ENCODE results near the gene SCYL1.
A peak's percentile ranks its signal among the peaks of the same experiment; 100 is the strongest.

The SCYL1 gene

DNA sequence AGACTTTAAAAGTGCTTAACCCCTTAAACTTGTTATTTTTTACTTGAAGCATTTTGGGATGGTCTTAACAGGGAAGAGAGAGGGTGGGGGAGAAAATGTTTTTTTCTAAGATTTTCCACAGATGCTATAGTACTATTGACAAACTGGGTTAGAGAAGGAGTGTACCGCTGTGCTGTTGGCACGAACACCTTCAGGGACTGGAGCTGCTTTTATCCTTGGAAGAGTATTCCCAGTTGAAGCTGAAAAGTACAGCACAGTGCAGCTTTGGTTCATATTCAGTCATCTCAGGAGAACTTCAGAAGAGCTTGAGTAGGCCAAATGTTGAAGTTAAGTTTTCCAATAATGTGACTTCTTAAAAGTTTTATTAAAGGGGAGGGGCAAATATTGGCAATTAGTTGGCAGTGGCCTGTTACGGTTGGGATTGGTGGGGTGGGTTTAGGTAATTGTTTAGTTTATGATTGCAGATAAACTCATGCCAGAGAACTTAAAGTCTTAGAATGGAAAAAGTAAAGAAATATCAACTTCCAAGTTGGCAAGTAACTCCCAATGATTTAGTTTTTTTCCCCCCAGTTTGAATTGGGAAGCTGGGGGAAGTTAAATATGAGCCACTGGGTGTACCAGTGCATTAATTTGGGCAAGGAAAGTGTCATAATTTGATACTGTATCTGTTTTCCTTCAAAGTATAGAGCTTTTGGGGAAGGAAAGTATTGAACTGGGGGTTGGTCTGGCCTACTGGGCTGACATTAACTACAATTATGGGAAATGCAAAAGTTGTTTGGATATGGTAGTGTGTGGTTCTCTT is 23.2 kb upstream of the SCYL1 start:
- H3K27ac ChIP-seq (ENCODE audit: low read length): peak overlapping the region; percentile 100
- H3K36me3 ChIP-seq (ENCODE audit: control insufficient read depth in 2 of 2, insufficient read depth in 2 of 2, low read length in 2 of 2): peaks cover 49 to 63% of the 10 kb centered on the region in 2 donors
- H3K4me1 ChIP-seq (ENCODE audit: control insufficient read depth, insufficient read depth, low read length): peaks cover 33% of the 10 kb centered on the region
- H3K9ac ChIP-seq (ENCODE audit: low read length in 2 of 2): peak overlapping the region; percentile 98 to 99
- peak overlapping the region; percentile 91 to 97 for H3K4me3 ChIP-seq (ENCODE audit: low read length in 2 of 2)
- H3K9me3 ChIP-seq (ENCODE audit: control insufficient read depth in 2 of 2, low read length in 2 of 2): no peaks in the 10 kb centered on the region
- H3K27me3 ChIP-seq (ENCODE audit: control insufficient read depth in 1 of 2, insufficient read depth in 2 of 2, low read length in 2 of 2): no peaks in the 10 kb centered on the region

DNA sequence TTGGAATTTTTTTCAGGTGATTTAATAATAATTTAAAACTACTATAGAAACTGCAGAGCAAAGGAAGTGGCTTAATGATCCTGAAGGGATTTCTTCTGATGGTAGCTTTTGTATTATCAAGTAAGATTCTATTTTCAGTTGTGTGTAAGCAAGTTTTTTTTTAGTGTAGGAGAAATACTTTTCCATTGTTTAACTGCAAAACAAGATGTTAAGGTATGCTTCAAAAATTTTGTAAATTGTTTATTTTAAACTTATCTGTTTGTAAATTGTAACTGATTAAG is 22.7 kb upstream of the SCYL1 start:
- no peaks in the 10 kb centered on the region for H3K27me3 ChIP-seq (ENCODE audit: control insufficient read depth in 1 of 2, insufficient read depth in 2 of 2, low read length in 2 of 2)
- peak overlapping the region; percentile 100 for H3K27ac ChIP-seq (ENCODE audit: low read length)
- H3K36me3 ChIP-seq (ENCODE audit: control insufficient read depth in 2 of 2, insufficient read depth in 2 of 2, low read length in 2 of 2): peaks cover 49 to 63% of the 10 kb centered on the region in 2 donors

DNA sequence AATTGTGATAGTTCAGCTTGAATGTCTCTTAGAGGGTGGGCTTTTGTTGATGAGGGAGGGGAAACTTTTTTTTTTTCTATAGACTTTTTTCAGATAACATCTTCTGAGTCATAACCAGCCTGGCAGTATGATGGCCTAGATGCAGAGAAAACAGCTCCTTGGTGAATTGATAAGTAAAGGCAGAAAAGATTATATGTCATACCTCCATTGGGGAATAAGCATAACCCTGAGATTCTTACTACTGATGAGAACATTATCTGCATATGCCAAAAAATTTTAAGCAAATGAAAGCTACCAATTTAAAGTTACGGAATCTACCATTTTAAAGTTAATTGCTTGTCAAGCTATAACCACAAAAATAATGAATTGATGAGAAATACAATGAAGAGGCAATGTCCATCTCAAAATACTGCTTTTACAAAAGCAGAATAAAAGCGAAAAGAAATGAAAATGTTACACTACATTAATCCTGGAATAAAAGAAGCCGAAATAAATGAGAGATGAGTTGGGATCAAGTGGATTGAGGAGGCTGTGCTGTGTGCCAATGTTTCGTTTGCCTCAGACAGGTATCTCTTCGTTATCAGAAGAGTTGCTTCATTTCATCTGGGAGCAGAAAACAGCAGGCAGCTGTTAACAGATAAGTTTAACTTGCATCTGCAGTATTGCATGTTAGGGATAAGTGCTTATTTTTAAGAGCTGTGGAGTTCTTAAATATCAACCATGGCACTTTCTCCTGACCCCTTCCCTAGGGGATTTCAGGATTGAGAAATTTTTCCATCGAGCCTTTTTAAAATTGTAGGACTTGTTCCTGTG is 22.1 kb upstream of the SCYL1 start:
- Histone ChIP-seq H3K27ac (ENCODE audit: low read length) (peak overlapping the region; percentile 100), H3K4me1 (ENCODE audit: control insufficient read depth, insufficient read depth, low read length) (peaks cover 33% of the 10 kb centered on the region), H3K36me3 (ENCODE audit: control insufficient read depth in 2 of 2, insufficient read depth in 2 of 2, low read length in 2 of 2) (peaks cover 49 to 63% of the 10 kb centered on the region in 2 donors)

More for the DNA sequence above, 22.7 kb upstream of the SCYL1 start:
- no peaks in the 10 kb centered on the region for H3K9me3 ChIP-seq (ENCODE audit: control insufficient read depth in 2 of 2, low read length in 2 of 2)
- peak overlapping the region; percentile 91 to 97 for H3K4me3 ChIP-seq (ENCODE audit: low read length in 2 of 2)
- H3K9ac ChIP-seq (ENCODE audit: low read length in 2 of 2): peak overlapping the region; percentile 98 to 99
- H3K4me1 ChIP-seq (ENCODE audit: control insufficient read depth, insufficient read depth, low read length): peaks cover 33% of the 10 kb centered on the region

DNA sequence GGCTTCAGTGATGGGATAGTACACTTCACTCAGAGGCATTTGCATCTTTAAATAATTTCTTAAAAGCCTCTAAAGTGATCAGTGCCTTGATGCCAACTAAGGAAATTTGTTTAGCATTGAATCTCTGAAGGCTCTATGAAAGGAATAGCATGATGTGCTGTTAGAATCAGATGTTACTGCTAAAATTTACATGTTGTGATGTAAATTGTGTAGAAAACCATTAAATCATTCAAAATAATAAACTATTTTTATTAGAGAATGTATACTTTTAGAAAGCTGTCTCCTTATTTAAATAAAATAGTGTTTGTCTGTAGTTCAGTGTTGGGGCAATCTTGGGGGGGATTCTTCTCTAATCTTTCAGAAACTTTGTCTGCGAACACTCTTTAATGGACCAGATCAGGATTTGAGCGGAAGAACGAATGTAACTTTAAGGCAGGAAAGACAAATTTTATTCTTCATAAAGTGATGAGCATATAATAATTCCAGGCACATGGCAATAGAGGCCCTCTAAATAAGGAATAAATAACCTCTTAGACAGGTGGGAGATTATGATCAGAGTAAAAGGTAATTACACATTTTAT is 21.4 kb upstream of the SCYL1 start:
- Histone ChIP-seq H3K27me3 (ENCODE audit: control insufficient read depth in 1 of 2, insufficient read depth in 2 of 2, low read length in 2 of 2) (no peaks in the 10 kb centered on the region), H3K27ac (ENCODE audit: low read length) (peak overlapping the region; percentile 100), H3K9ac (ENCODE audit: low read length in 2 of 2) (peak overlapping the region; percentile 98 to 99), H3K36me3 (ENCODE audit: control insufficient read depth in 2 of 2, insufficient read depth in 2 of 2, low read length in 2 of 2) (peaks cover 49 to 63% of the 10 kb centered on the region in 2 donors), H3K4me3 (ENCODE audit: low read length in 2 of 2) (peak overlapping the region; percentile 91 to 97), H3K4me1 (ENCODE audit: control insufficient read depth, insufficient read depth, low read length) (peaks cover 27% of the 10 kb centered on the region), H3K9me3 (ENCODE audit: control insufficient read depth in 2 of 2, low read length in 2 of 2) (no peaks in the 10 kb centered on the region)

More for the DNA sequence above, 22.1 kb upstream of the SCYL1 start:
- Histone ChIP-seq H3K4me3 (ENCODE audit: low read length in 2 of 2) (peak overlapping the region; percentile 91 to 97), H3K9me3 (ENCODE audit: control insufficient read depth in 2 of 2, low read length in 2 of 2) (no peaks in the 10 kb centered on the region), H3K27me3 (ENCODE audit: control insufficient read depth in 1 of 2, insufficient read depth in 2 of 2, low read length in 2 of 2) (no peaks in the 10 kb centered on the region), H3K9ac (ENCODE audit: low read length in 2 of 2) (peak overlapping the region; percentile 98 to 99)

DNA sequence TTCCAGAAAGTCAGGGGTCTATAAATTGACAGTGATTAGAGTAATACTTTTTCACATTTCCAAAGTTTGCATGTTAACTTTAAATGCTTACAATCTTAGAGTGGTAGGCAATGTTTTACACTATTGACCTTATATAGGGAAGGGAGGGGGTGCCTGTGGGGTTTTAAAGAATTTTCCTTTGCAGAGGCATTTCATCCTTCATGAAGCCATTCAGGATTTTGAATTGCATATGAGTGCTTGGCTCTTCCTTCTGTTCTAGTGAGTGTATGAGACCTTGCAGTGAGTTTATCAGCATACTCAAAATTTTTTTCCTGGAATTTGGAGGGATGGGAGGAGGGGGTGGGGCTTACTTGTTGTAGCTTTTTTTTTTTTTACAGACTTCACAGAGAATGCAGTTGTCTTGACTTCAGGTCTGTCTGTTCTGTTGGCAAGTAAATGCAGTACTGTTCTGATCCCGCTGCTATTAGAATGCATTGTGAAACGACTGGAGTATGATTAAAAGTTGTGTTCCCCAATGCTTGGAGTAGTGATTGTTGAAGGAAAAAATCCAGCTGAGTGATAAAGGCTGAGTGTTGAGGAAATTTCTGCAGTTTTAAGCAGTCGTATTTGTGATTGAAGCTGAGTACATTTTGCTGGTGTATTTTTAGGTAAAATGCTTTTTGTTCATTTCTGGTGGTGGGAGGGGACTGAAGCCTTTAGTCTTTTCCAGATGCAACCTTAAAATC is 20.8 kb upstream of the SCYL1 start:
- H3K27ac ChIP-seq (ENCODE audit: low read length): peak overlapping the region; percentile 100
- H3K9me3 ChIP-seq (ENCODE audit: control insufficient read depth in 2 of 2, low read length in 2 of 2): no peaks in the 10 kb centered on the region
- H3K4me1 ChIP-seq (ENCODE audit: control insufficient read depth, insufficient read depth, low read length): peaks cover 30% of the 10 kb centered on the region
- peak overlapping the region; percentile 91 to 97 for H3K4me3 ChIP-seq (ENCODE audit: low read length in 2 of 2)
- H3K36me3 ChIP-seq (ENCODE audit: control insufficient read depth in 2 of 2, insufficient read depth in 2 of 2, low read length in 2 of 2): peaks cover 49 to 63% of the 10 kb centered on the region in 2 donors
- no peaks in the 10 kb centered on the region for H3K27me3 ChIP-seq (ENCODE audit: control insufficient read depth in 1 of 2, insufficient read depth in 2 of 2, low read length in 2 of 2)
- H3K9ac ChIP-seq (ENCODE audit: low read length in 2 of 2): peak overlapping the region; percentile 98 to 99

DNA sequence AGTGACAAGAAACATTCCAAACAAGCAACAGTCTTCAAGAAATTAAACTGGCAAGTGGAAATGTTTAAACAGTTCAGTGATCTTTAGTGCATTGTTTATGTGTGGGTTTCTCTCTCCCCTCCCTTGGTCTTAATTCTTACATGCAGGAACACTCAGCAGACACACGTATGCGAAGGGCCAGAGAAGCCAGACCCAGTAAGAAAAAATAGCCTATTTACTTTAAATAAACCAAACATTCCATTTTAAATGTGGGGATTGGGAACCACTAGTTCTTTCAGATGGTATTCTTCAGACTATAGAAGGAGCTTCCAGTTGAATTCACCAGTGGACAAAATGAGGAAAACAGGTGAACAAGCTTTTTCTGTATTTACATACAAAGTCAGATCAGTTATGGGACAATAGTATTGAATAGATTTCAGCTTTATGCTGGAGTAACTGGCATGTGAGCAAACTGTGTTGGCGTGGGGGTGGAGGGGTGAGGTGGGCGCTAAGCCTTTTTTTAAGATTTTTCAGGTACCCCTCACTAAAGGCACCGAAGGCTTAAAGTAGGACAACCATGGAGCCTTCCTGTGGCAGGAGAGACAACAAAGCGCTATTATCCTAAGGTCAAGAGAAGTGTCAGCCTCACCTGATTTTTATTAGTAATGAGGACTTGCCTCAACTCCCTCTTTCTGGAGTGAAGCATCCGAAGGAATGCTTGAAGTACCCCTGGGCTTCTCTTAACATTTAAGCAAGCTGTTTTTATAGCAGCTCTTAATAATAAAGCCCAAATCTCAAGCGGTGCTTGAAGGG is 20.0 kb upstream of the SCYL1 start:
- H3K27me3 ChIP-seq (ENCODE audit: control insufficient read depth in 1 of 2, insufficient read depth in 2 of 2, low read length in 2 of 2): no peaks in the 10 kb centered on the region
- H3K4me1 ChIP-seq (ENCODE audit: control insufficient read depth, insufficient read depth, low read length): peaks cover 30% of the 10 kb centered on the region
- H3K36me3 ChIP-seq (ENCODE audit: control insufficient read depth in 2 of 2, insufficient read depth in 2 of 2, low read length in 2 of 2): peaks cover 49 to 63% of the 10 kb centered on the region in 2 donors
- no peaks in the 10 kb centered on the region for H3K9me3 ChIP-seq (ENCODE audit: control insufficient read depth in 2 of 2, low read length in 2 of 2)
- peak overlapping the region; percentile 100 for H3K27ac ChIP-seq (ENCODE audit: low read length)
- peak overlapping the region; percentile 98 to 99 for H3K9ac ChIP-seq (ENCODE audit: low read length in 2 of 2)
- peak overlapping the region; percentile 91 to 97 for H3K4me3 ChIP-seq (ENCODE audit: low read length in 2 of 2)

DNA sequence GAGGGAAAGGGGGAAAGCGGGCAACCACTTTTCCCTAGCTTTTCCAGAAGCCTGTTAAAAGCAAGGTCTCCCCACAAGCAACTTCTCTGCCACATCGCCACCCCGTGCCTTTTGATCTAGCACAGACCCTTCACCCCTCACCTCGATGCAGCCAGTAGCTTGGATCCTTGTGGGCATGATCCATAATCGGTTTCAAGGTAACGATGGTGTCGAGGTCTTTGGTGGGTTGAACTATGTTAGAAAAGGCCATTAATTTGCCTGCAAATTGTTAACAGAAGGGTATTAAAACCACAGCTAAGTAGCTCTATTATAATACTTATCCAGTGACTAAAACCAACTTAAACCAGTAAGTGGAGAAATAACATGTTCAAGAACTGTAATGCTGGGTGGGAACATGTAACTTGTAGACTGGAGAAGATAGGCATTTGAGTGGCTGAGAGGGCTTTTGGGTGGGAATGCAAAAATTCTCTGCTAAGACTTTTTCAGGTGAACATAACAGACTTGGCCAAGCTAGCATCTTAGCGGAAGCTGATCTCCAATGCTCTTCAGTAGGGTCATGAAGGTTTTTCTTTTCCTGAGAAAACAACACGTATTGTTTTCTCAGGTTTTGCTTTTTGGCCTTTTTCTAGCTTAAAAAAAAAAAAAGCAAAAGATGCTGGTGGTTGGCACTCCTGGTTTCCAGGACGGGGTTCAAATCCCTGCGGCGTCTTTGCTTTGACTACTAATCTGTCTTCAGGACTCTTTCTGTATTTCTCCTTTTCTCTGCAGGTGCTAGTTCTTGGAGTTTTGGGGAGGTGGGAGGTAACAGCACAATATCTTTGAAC is 19.2 kb upstream of the SCYL1 start:
- Histone ChIP-seq H3K36me3 (ENCODE audit: control insufficient read depth in 2 of 2, insufficient read depth in 2 of 2, low read length in 2 of 2) (peaks cover 44 to 57% of the 10 kb centered on the region in 2 donors), H3K4me3 (ENCODE audit: low read length in 2 of 2) (peak overlapping the region; percentile 91 to 97), H3K9me3 (ENCODE audit: control insufficient read depth in 2 of 2, low read length in 2 of 2) (no peaks in the 10 kb centered on the region), H3K4me1 (ENCODE audit: control insufficient read depth, insufficient read depth, low read length) (peaks cover 31% of the 10 kb centered on the region), H3K9ac (ENCODE audit: low read length in 2 of 2) (peak overlapping the region; percentile 98 to 99), H3K27me3 (ENCODE audit: control insufficient read depth in 1 of 2, insufficient read depth in 2 of 2, low read length in 2 of 2) (no peaks in the 10 kb centered on the region), H3K27ac (ENCODE audit: low read length) (peak overlapping the region; percentile 100)

DNA sequence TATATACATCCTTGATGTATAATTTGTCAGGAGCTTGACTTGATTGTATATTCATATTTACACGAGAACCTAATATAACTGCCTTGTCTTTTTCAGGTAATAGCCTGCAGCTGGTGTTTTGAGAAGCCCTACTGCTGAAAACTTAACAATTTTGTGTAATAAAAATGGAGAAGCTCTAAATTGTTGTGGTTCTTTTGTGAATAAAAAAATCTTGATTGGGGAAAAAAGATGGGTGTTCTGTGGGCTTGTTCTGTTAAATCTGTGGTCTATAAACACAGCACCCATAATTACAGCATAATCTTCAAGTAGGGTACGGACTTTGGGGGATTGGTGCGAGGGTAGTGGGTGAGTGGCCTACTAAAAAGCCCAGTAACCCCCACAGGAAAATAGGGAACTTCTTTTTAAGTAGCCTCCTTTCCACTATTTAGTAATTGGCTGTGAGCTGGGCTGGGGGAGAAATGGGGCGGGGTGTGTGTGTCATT is 18.6 kb upstream of the SCYL1 start:
- Histone ChIP-seq H3K36me3 (ENCODE audit: control insufficient read depth in 2 of 2, insufficient read depth in 2 of 2, low read length in 2 of 2) (peaks cover 42 to 51% of the 10 kb centered on the region in 2 donors), H3K9ac (ENCODE audit: low read length in 2 of 2) (peak overlapping the region; percentile 98 to 99), H3K27ac (ENCODE audit: low read length) (peak overlapping the region; percentile 100), H3K27me3 (ENCODE audit: control insufficient read depth in 1 of 2, insufficient read depth in 2 of 2, low read length in 2 of 2) (no peaks in the 10 kb centered on the region), H3K4me3 (ENCODE audit: low read length in 2 of 2) (peak overlapping the region; percentile 91 to 97), H3K4me1 (ENCODE audit: control insufficient read depth, insufficient read depth, low read length) (peaks cover 32% of the 10 kb centered on the region), H3K9me3 (ENCODE audit: control insufficient read depth in 2 of 2, low read length in 2 of 2) (no peaks in the 10 kb centered on the region)

DNA sequence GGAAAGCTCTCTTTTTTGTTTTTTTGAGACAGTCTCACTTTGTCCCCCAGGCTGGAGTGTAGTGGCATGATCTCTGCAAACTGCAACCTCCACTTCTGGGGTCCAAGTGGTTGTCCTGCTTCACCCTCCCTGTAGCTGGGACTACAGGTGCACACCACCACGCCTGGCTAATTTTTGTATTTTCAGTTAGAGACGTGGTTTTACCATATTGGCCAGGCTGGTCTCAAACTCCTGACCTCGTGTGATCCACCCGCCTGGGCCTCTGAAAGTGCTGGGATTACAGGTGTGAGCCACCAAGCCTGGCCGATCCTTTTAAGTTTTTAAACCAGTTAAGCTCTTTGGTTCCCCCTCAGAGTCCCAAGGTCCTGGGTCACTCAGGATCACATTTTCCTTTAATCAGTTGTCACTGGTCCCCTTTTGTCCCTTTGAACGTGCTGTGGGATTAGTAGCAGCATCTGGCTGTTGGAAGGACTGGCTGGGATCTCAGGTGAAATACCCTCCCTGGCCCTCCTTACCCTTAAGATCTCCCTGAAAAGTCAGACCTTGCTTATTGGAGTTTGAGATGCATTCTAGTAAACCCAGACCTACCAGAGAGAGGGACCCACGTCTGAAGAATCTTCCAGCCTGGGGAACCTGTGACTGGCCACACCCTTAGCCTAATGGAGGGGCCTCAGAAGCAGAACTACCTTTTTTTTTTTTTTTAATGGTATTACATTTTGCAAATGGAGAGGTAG is 17.9 kb upstream of the SCYL1 start:
- peak overlapping the region; percentile 91 to 97 for H3K4me3 ChIP-seq (ENCODE audit: low read length in 2 of 2)
- H3K9ac ChIP-seq (ENCODE audit: low read length in 2 of 2): peak overlapping the region in 1 of 2 donors; percentile 64
- no peaks in the 10 kb centered on the region for H3K9me3 ChIP-seq (ENCODE audit: control insufficient read depth in 2 of 2, low read length in 2 of 2)
- no peaks in the 10 kb centered on the region for H3K27me3 ChIP-seq (ENCODE audit: control insufficient read depth in 1 of 2, insufficient read depth in 2 of 2, low read length in 2 of 2)
- peaks cover 36 to 45% of the 10 kb centered on the region in 2 donors for H3K36me3 ChIP-seq (ENCODE audit: control insufficient read depth in 2 of 2, insufficient read depth in 2 of 2, low read length in 2 of 2)
- peaks cover 32% of the 10 kb centered on the region for H3K4me1 ChIP-seq (ENCODE audit: control insufficient read depth, insufficient read depth, low read length)
- H3K27ac ChIP-seq (ENCODE audit: low read length): peak overlapping the region; percentile 100
